Left lung (tissue), 14 donors: ENCODE results near the gene ZNF345. TPM values are rescaled to one million over a fixed set of nuclear protein-coding genes. Genes with fewer than 3 reads are reported as not detected.
A peak's percentile ranks its signal among the peaks of the same experiment; 100 is the strongest.

Experiments used
- ATAC-seq: fragments of 200-7000 bp; cut with Tn5 transposase; one replicate; pipeline ENCODE4 v1.9.1; 2020; ENCODE audit warnings: moderate library complexity
- DNase-seq, 4 donors: peaks; one replicate each; pipeline ENCODE4 v3.0.0-alpha.2; 2013 to 2020
- H3K27ac ChIP-seq, 2 donors: fragments of 200-600 bp; sonication (generic) in 1 of 2; one replicate each; pipeline versions ENCODE4 v1.5.0 to v1.8.0; 2020 to 2021
- H3K27me3 ChIP-seq, 2 donors: fragments of 200-600 bp; sonication (generic) in 1 of 2; one replicate each; pipeline versions ENCODE4 v1.5.0 to v1.8.0; 2020 to 2021
- H3K36me3 ChIP-seq, 2 donors: fragments of 200-600 bp; sonication (generic) in 1 of 2; one replicate each; pipeline versions ENCODE4 v1.5.0 to v1.8.0; 2020 to 2021
- H3K4me1 ChIP-seq, 2 donors: fragments of 200-600 bp; one replicate each; pipeline ENCODE4 v1.8.0; 2021
- H3K4me3 ChIP-seq, 2 donors: fragments of 200-600 bp; sonication (generic) in 1 of 2; one replicate each; pipeline versions ENCODE4 v1.5.0 to v1.8.0; 2020 to 2021; ENCODE audit warnings: mild to moderate bottlenecking in 1 of 2
- H3K9me3 ChIP-seq, 2 donors: fragments of 200-600 bp; sonication (generic) in 1 of 2; one replicate each; pipeline versions ENCODE4 v1.5.0 to v1.8.0; 2020 to 2021
- intact Hi-C, 2 donors: fragments of 100-400 bp; cut with DNase I; formaldehyde crosslinking; loops; one replicate each; pipeline versions ENCODE4 v1.11.2 to v1.14.2; 2022
- long read RNA-seq, 12 donors: library from polyadenylated mRNA in 2 of 12; unstranded in 2 of 12; transcript quantifications; one replicate each; pipeline ENCODE4 v2.0.0 and lab custom pipeline, GENCODE V29; 2019 to 2026
- polyA plus RNA-seq, 6 donors: library from polyadenylated mRNA; unstranded; fragments of 120-200 nt; gene quantifications; one replicate each; pipeline ENCODE4 v1.2.1, GENCODE V29; 2013; ENCODE audit not compliant: insufficient read length in 6 of 6
- total RNA-seq, 2 donors: library from RNA; stranded (reverse); fragmentation: NEBNext Ultra II Directional; extraction: Animal tissue kit (Norgen Biotek cat#: 25700); gene quantifications; one replicate each; pipeline ENCODE4 v1.2.1, GENCODE V29; 2021
- TF ChIP-seq, protein P1 (sequence below), 2 donors: fragments of 200-600 bp; sonication (generic) in 1 of 2; IDR thresholded peaks; one replicate each; pipeline versions ENCODE4 v1.5.0 to v1.8.0; 2021; ENCODE audit warnings: antibody characterized with exemption in 2 of 2
- donor health status: DM: no; HTN: yes; CAD: no.
- donor health status: DM: no; HTN: no; CAD: no.

Gene ZNF345
- total RNA-seq (1 to 10 TPM; 3.1 to 3.6 TPM), polyA plus RNA-seq (10 to 100 TPM; 19.2 to 26.4 (median 23.1) TPM)
- long read RNA-seq, donor 1, transcript ZNF345-202 (3 exons, 1,971 nt): major isoform, 5 of 9 reads
- long read RNA-seq, donor 1, partial matches to known transcripts: 0 of 9 reads
- long read RNA-seq, donor 1, other reads (novel, unspliced or antisense): 0 of 9 reads
- long read RNA-seq, donor 2, partial matches to known transcripts: 0 of 3 reads
- long read RNA-seq, donor 2, other reads (novel, unspliced or antisense): 0 of 3 reads
- long read RNA-seq, donor 3, partial matches to known transcripts: 0 of 1 reads
- long read RNA-seq, donor 3, other reads (novel, unspliced or antisense): 0 of 1 reads
- long read RNA-seq, donor 4, partial matches to known transcripts: 1 of 3 reads
- long read RNA-seq, donor 4, other reads (novel, unspliced or antisense): 0 of 3 reads
- long read RNA-seq, donor 5, partial matches to known transcripts: 0 of 4 reads
- long read RNA-seq, donor 5, other reads (novel, unspliced or antisense): 0 of 4 reads
- long read RNA-seq, donor 6: 0 reads
- long read RNA-seq, donor 7, partial matches to known transcripts: 0 of 1 reads
- long read RNA-seq, donor 7, other reads (novel, unspliced or antisense): 0 of 1 reads
- long read RNA-seq, donor 8, partial matches to known transcripts: 0 of 1 reads
- long read RNA-seq, donor 8, other reads (novel, unspliced or antisense): 0 of 1 reads
- long read RNA-seq, donor 9: 0 reads
- long read RNA-seq, donor 10: 0 reads
- long read RNA-seq, donor 11: 0 reads
- long read RNA-seq, donor 12, partial matches to known transcripts: 0 of 4 reads
- long read RNA-seq, donor 12, other reads (novel, unspliced or antisense): 0 of 4 reads

DNA sequence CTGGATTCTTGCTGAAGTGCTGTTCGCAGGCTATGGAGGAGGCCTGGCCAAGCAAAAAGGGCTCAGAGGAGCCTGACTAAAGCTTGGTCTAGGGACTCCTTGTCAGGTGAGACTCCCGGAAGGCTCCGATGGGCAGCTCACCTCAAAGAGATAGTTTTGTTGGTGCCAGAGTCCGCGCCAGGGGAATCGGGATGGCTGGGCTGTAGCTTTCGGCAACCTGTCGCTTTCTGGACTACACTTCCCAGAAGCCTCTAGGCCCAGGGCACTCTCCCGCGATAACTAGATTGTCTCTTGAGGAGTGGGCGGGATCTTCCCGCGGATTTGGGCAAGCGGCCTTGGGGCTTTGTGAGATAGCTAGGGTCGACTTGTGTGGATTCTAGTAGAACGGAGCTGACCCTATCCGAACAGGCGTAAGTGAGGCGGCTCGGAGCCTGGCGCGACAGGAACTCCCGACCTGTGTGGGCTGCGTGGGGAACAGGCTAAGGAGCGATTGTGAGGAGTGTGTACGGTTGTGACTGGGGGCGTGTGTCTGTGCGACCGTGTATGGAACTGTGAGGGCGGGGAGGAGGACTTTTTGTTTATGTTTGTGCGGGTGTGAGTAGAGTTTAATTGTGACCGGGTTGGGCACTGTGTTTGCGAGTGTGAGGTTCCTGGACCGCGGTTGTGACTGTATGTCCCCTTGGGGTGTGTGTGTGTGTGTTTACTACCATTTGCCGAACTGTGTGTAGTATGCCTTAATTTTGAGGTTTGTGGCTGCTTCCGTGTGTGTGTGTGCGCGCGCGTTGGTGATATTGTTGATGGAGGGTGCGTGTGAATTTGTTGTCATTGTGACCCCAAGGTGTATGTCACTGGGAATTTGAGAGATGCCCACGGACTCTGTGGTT is at the start of gene ZNF345:
Gene ZNF345 (plus strand): TSS at position 318 of the 884 bp plus-strand sequence. CDS start 25,955 bp downstream, outside the sequence.
- intact Hi-C loops: no loop called here
- peak within 1 kb of the TSS; percentile 84 to 90 for H3K27ac ChIP-seq
- TF ChIP-seq, protein P1, sequence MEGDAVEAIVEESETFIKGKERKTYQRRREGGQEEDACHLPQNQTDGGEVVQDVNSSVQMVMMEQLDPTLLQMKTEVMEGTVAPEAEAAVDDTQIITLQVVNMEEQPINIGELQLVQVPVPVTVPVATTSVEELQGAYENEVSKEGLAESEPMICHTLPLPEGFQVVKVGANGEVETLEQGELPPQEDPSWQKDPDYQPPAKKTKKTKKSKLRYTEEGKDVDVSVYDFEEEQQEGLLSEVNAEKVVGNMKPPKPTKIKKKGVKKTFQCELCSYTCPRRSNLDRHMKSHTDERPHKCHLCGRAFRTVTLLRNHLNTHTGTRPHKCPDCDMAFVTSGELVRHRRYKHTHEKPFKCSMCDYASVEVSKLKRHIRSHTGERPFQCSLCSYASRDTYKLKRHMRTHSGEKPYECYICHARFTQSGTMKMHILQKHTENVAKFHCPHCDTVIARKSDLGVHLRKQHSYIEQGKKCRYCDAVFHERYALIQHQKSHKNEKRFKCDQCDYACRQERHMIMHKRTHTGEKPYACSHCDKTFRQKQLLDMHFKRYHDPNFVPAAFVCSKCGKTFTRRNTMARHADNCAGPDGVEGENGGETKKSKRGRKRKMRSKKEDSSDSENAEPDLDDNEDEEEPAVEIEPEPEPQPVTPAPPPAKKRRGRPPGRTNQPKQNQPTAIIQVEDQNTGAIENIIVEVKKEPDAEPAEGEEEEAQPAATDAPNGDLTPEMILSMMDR (IDR thresholded peaks at IDR 0.05): no peak
- peak; percentile 90 to 98 (median 94) for DNase-seq
- no peaks in the 10 kb centered on the region for H3K27me3 ChIP-seq
- peaks cover 0 to 36% of the 10 kb centered on the region in 2 donors for H3K36me3 ChIP-seq
- H3K4me1 ChIP-seq: peaks cover 4 to 9% of the 10 kb centered on the region in 2 donors
- ATAC-seq: peak; percentile 95
- peaks cover 0 to 41% of the 10 kb centered on the region in 2 donors for H3K9me3 ChIP-seq
- H3K4me3 ChIP-seq: peak within 1 kb of the TSS; percentile 69 to 73

DNA sequence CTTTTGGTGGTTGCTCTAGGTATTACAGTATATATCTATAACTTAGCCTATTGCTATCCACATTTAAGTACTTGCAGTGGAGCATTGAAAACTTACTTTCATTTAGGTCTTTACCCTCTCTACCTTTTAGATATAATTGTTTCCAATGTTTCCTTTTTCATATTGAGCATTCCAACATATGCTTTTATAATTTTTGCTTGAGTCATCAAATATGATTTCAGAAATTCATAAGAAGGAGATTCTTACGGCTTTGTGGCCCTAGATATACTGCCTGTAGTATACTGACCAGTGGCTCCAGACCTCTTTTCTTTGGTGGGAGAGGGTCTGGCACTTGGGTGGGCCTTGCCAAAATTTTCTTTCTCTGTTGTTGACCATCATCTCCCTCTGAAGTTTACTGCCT is 45.3 kb upstream of the ZNF345 start:
- DNase-seq (no peak), ATAC-seq (no peak)
- intact Hi-C loops: no loop called here
- Histone ChIP-seq H3K27me3 (no peaks in the 10 kb centered on the region), H3K36me3 (peaks cover 0 to 89% of the 10 kb centered on the region in 2 donors), H3K4me3 (no peak overlapping the region), H3K4me1 (no peaks in the 10 kb centered on the region), H3K9me3 (peaks cover 8 to 100% of the 10 kb centered on the region in 2 donors), H3K27ac (no peak overlapping the region)
- TF ChIP-seq, protein P1 (IDR thresholded peaks at IDR 0.05): no peak

DNA sequence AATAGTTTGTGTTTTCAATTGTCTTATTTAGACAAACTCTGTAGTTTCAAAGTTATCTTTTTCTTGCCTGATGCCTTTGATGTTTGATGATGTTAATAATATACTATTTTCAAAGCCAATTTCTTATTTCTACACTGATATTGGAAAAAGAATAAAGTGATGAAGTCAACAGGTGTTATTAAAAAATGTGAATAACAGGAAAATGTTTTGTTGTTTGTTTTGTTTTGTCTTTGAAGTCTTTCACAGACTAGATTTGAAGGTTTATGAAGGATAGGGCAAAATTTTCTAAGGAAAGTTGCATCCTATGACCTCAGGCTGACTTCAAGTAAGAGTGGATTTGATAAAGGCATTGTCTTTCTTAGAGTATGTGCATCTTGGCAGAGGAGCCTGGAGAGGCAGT is 43.6 kb upstream of the ZNF345 start:
- intact Hi-C loops: no loop called here
- no peaks in the 10 kb centered on the region for H3K4me1 ChIP-seq
- H3K36me3 ChIP-seq: peaks cover 0 to 74% of the 10 kb centered on the region in 2 donors
- no peak overlapping the region for H3K27ac ChIP-seq
- H3K27me3 ChIP-seq: no peaks in the 10 kb centered on the region
- peaks cover 9 to 100% of the 10 kb centered on the region in 2 donors for H3K9me3 ChIP-seq
- H3K4me3 ChIP-seq: no peak overlapping the region
- ATAC-seq (no peak), DNase-seq (no peak)
- TF ChIP-seq, protein P1 (IDR thresholded peaks at IDR 0.05): no peak

DNA sequence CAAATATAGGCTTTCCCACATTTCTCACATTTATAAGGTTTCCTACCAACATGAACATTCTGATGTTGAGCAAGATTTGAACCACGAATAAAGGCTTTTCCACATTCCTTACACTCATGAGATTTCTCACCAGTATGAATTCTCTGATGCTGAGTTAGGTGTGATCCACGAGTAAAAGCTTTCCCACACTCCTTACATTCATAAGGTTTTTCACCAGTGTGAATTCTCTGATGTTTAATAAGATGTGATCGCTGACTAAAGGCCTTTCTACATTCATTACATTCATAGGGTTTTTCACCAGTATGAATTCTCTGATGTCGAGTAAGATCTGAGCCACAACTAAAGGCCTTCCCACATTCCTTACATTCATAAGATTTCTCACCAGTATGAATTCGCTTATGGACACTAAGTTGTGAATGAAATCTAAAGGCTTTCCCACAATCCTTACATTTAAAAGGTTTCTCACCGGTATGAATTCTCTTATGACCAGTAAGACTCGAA is 31.5 kb upstream of the ZNF345 start:
- Histone ChIP-seq H3K36me3 (peaks cover 0 to 99% of the 10 kb centered on the region in 2 donors), H3K4me1 (no peaks in the 10 kb centered on the region), H3K9me3 (peaks cover 6 to 100% of the 10 kb centered on the region in 2 donors), H3K4me3 (no peak overlapping the region), H3K27me3 (no peaks in the 10 kb centered on the region), H3K27ac (no peak overlapping the region)
- intact Hi-C loops: no loop called here
- TF ChIP-seq, protein P1 (IDR thresholded peaks at IDR 0.05): no peak
- DNase-seq (no peak), ATAC-seq (no peak)
